Muscle layer of colon (tissue), 2 donors: Measurements from ENCODE around the gene GLUD1.
"Not testable (repeated sequence)": the region's sequence is repeated elsewhere in the genome, so short reads cannot be mapped to it uniquely, and the experiment has no call there.

Experiments used
- H3K27ac ChIP-seq: one replicate; pipeline ENCODE4 v1.7.0; 2013; ENCODE audit warnings: low read depth, mild to moderate bottlenecking, low read length, moderate library complexity
- H3K27me3 ChIP-seq, 2 donors: one replicate each; pipeline ENCODE4 v1.7.0; 2013; ENCODE audit warnings: low read length in 2 of 2, mild to moderate bottlenecking in 2 of 2; ENCODE audit not compliant: insufficient read depth in 2 of 2, control insufficient read depth in 1 of 2
- H3K36me3 ChIP-seq: one replicate; pipeline ENCODE4 v1.7.0; 2013; ENCODE audit warnings: mild to moderate bottlenecking, low read length; ENCODE audit not compliant: insufficient read depth
- H3K4me1 ChIP-seq: one replicate; pipeline ENCODE4 v1.7.0; 2013; ENCODE audit warnings: mild to moderate bottlenecking, low read length; ENCODE audit not compliant: insufficient read depth
- H3K4me3 ChIP-seq, 2 donors: one replicate each; pipeline ENCODE4 v1.7.0; 2013; ENCODE audit warnings: low read length in 2 of 2, low read depth in 1 of 2, mild to moderate bottlenecking in 1 of 2, moderate library complexity in 1 of 2
- H3K9ac ChIP-seq: one replicate; pipeline ENCODE4 v1.7.0; 2013; ENCODE audit warnings: low read length
- H3K9me3 ChIP-seq: one replicate; pipeline ENCODE4 v1.7.0; 2013; ENCODE audit warnings: mild to moderate bottlenecking, low read length
- donor health status: abdominal sarcoma.
- donor health status: Adenocarcinoma of cecum.

The GLUD1 gene

DNA sequence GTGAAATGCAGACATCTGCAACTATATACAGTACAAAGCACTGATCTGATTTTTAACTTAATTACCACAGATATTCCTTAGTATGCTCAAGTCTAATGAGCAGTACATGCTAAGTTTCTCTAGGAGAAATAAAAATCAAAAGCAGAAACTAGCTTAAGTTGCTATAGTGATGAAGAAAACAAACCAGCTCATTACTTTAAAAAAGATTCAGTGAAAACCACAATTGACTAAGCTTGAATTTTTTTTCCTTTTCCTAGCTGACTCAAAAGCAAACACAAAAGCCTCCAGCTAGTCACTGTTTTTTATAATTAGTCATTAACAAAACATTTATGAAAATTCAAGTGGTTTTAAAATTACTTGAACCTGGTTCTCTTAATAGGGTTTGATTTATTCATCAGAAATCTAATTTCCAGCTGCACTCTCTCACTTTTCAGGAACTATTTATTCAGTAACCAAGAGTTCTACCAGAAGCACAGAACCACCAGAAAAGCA, 10.3 kb downstream of the GLUD1 start:
- not testable (repeated sequence) for H3K9me3 ChIP-seq, H3K27ac ChIP-seq, H3K27me3 ChIP-seq, H3K9ac ChIP-seq, H3K4me3 ChIP-seq, H3K36me3 ChIP-seq
- H3K4me1 ChIP-seq = peaks cover 11% of the 10 kb centered on the region

DNA sequence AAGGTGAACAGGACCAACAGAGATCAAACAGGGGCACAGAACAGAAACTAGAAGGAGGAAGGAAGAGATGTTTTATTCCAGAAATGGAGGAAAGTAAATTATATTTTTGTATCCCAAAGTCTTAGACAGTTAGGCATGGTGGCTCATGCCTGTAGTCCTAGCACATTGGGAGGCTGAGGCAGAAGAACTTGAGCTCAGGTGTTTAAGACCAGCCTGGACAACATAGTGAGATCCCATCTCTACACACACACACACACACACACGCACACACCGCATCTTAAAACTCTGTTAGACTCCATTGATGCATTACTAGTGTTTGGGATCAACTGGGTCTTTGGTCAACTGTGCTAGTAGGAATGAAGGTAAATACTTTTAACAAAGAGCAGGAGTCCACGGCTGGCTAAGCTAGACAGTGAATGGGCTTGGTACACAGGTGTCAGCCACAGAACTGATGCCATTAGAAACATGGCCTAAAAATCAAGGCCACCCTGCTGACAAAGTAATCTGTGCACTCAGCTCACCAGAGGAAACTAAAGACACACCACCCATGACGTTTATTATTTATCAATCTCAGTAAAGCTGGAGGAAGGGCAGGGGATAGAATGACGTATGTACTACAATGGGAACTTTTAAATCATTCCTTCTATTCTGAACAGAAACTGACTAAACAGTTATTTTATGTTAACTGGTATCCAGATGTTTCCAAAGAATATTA, 10.9 kb downstream of the GLUD1 start:
- not testable (repeated sequence) for H3K4me3 ChIP-seq, H3K9me3 ChIP-seq, H3K36me3 ChIP-seq, H3K27me3 ChIP-seq, H3K9ac ChIP-seq
- Histone ChIP-seq H3K27ac (peak overlapping the region; percentile 34), H3K4me1 (peaks cover 11% of the 10 kb centered on the region)

DNA sequence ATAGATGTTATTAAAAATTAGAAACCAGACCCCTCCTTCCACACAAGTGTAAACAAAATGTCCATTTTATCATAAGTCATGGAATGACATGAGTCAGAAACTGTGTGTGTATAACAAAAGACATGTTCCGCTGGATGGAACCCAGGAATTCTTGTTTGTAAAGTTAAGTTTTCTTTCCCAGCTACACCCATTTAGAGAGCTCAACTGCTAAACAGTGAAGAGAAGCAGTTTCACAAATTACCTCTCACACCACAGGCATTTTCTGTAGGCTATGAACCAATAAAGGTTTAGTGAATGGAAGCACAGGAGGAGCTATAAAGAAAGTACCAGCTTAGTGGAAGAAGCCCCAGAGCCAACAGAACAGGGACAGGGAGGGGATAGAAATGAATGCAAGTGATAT, 12.4 kb downstream of the GLUD1 start:
- H3K27me3 ChIP-seq, H3K27ac ChIP-seq, H3K4me3 ChIP-seq, H3K36me3 ChIP-seq, H3K9me3 ChIP-seq, H3K9ac ChIP-seq: not testable (repeated sequence)
- peaks cover 11% of the 10 kb centered on the region for H3K4me1 ChIP-seq

DNA sequence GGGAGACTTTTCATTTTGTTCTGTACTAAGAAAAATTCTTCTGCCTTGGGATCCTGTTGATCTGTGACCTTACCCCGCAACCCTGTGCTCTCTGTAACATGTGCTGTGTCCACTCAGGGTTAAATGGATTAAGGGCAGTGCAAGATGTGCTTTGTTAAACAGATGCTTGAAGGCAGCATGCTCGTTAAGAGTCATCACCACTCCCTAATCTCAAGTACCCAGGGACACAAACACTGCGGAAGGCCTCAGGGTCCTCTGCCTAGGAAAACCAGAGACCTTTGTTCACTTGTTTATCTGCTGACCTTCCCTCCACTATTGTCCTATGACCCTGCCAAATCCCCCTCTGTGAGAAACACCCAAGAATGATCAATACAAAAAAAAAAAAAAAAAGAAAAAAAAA, 13.1 kb downstream of the GLUD1 start:
- H3K4me3 ChIP-seq, H3K9me3 ChIP-seq, H3K27ac ChIP-seq, H3K36me3 ChIP-seq, H3K9ac ChIP-seq, H3K27me3 ChIP-seq: not testable (repeated sequence)
- peaks cover 11% of the 10 kb centered on the region for H3K4me1 ChIP-seq

DNA sequence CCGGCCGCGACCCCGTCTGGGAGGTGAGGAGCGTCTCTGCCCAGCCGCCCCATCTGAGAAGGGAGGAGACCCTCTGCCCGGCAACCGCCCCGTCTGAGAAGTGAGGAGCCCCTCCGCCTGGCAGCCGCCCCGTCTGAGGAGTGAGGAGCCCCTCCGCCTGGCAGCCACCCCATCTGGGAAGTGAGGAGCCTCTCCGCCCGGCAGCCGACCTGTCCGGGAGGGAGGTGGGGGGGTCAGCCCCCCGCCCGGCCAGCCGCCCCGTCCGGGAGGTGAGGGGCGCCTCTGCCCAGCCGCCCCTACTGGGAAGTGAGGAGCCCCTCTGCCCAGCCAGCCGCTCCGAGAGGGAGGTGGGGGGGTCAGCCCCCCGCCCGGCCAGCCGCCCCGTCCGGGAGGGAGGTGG, 14.0 kb downstream of the GLUD1 start:
- peaks cover 11% of the 10 kb centered on the region for H3K4me1 ChIP-seq
- not testable (repeated sequence) for H3K27me3 ChIP-seq, H3K9ac ChIP-seq, H3K4me3 ChIP-seq, H3K27ac ChIP-seq, H3K36me3 ChIP-seq, H3K9me3 ChIP-seq

DNA sequence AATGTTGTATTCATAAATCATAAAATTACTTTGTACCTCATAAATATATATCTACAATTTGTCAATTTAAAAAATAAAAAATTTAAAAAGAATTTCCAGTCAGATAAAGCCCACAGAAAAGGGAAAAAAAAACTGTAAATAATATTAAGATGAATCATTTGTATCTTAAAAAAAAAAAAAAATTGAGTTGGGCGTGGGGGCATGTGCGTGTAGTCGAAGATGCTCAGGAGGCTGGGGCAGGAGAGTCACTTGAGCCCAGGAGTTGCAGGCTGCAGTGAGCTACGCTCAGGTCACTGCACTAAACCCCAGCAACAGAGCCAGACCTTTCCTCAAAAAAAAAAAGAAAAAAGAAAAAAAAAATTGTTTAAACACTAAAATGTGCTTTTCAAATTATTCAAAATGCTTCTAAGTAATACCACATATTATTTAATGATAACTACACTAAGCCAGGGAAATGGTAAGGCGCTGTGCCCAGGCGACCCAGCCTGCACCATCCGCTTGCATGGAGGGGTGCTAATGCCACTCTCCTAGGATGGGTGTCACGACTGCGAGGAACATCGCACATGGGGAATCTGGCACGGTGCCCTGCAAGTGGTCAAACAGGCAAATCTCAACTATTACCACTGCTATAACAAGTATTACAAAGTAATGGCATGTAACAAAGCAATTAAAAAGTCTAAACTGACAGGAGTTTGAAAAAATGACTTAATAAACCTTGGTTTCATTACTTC, 15.4 kb downstream of the GLUD1 start:
- H3K27ac ChIP-seq = no peak overlapping the region
- no peak overlapping the region for H3K9ac ChIP-seq
- H3K9me3 ChIP-seq = no peaks in the 10 kb centered on the region
- H3K27me3 ChIP-seq = no peaks in the 10 kb centered on the region
- no peak overlapping the region for H3K4me3 ChIP-seq
- H3K36me3 ChIP-seq = no peaks in the 10 kb centered on the region
- H3K4me1 ChIP-seq = peaks cover 5% of the 10 kb centered on the region

DNA sequence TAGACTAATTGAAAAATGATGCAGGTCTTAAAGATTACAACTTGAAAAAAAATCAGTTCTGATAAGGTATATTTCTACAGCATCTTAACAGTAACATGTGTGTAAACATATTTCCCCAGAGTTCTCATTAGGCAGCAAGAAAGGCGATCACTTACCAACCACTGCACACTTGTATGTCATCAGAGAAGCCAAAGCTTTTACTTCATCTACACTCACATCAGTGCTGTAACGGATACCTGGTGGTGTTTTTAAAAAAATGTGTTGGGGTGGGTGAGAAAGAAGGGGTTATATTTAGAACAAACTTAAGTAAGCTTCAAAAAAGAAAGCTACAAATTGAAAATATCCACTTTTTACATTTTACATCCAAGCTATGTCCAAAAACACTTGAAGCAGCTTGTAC, 18.2 kb downstream of the GLUD1 start:
- not testable (repeated sequence) for H3K4me3 ChIP-seq, H3K9ac ChIP-seq, H3K27me3 ChIP-seq, H3K9me3 ChIP-seq, H3K27ac ChIP-seq, H3K4me1 ChIP-seq, H3K36me3 ChIP-seq

DNA sequence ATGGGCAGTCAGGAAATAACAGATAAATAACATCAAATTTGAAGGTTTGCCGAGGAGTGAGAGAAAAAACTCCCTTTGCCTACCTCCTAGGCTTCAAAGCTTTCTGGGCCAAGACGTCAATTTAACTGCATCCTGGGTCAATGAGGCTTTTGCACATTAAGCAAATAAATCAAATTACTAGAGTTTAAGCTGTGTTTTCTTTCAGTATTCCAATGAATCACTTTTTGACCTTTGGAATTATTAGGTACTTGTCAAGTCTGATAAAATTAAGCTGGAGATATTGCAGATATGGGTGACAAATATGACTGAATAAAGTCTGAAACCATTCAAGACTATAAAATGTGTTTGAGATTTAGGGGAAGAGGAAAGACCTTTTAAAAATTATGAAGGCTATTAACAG, 22.2 kb downstream of the GLUD1 start:
- no peaks in the 10 kb centered on the region for H3K4me1 ChIP-seq
- no peaks in the 10 kb centered on the region for H3K9me3 ChIP-seq
- H3K9ac ChIP-seq = no peak overlapping the region
- H3K27me3 ChIP-seq = no peaks in the 10 kb centered on the region
- H3K36me3 ChIP-seq = peaks cover 14% of the 10 kb centered on the region
- no peak overlapping the region for H3K4me3 ChIP-seq
- no peak overlapping the region for H3K27ac ChIP-seq

DNA sequence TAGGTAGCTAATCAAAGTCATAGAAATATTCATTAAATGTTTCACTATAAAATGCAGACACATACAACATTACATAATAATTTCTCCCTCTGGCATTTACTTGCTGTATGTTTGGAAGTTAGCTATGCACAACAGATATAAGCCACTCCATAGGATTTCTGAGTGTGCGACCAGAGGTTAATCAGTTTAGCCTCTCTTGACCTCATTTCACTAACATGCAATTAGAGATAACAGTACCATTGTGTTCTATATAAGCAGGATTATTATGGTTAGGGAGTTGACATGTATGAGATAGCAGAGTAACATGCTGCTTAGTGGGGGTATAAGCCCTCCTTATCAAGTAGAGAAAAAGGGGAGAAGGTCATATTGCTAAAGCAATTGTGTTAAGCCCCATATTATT, 26.4 kb downstream of the GLUD1 start:
- no peaks in the 10 kb centered on the region for H3K27me3 ChIP-seq
- no peak overlapping the region for H3K4me3 ChIP-seq
- no peak overlapping the region for H3K27ac ChIP-seq

DNA sequence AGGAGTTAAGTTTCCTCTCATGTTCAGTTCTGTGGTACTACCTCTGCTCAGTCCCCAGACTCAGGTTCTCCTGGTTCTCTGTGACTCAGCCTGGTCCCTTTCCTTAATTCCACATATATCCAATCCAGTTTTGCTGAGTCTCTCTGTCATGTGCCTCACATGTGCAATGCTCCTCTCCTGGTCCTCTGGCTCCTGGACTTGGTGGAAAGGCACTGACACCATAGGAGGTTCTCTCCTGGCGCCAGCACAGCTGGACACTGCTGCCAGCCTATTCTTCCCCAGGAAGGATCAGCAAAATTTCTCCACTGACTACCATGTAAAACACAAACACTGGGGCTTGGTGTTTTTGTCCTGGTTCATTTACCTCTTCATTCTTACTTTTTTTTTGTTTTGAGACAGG, 27.8 kb downstream of the GLUD1 start:
- Histone ChIP-seq H3K9me3 (no peaks in the 10 kb centered on the region), H3K27me3 (no peaks in the 10 kb centered on the region), H3K9ac (no peak overlapping the region), H3K4me3 (no peak overlapping the region), H3K27ac (no peak overlapping the region), H3K4me1 (no peaks in the 10 kb centered on the region), H3K36me3 (peaks cover 41% of the 10 kb centered on the region)

More for the DNA sequence above, 26.4 kb downstream of the GLUD1 start:
- Histone ChIP-seq H3K9ac (no peak overlapping the region), H3K9me3 (no peaks in the 10 kb centered on the region), H3K36me3 (peaks cover 41% of the 10 kb centered on the region), H3K4me1 (no peaks in the 10 kb centered on the region)

DNA sequence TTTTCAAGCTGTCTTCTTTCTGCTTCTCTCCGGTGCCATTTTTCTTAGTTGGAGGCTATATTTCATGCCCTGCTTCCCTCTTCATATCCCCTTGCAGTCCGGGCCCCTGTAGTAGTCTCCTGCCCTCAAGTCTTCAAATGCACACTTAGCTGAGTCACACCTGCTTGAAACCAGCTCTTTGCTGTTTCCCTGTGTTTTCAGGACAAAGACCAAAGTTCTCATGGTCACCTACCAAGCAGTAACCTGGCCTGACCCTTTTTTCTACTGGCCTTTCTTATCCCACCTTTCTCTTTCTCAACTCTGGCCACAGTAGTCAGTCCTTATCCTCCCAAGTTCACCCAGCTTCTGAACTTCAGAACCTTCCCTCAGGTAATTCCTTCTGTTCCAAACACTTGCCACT, 28.5 kb downstream of the GLUD1 start:
- H3K27me3 ChIP-seq = no peaks in the 10 kb centered on the region
- H3K9me3 ChIP-seq = no peaks in the 10 kb centered on the region
- H3K36me3 ChIP-seq = peaks cover 41% of the 10 kb centered on the region
- no peak overlapping the region for H3K27ac ChIP-seq
- no peak overlapping the region for H3K4me3 ChIP-seq
- no peak overlapping the region for H3K9ac ChIP-seq
- no peaks in the 10 kb centered on the region for H3K4me1 ChIP-seq

DNA sequence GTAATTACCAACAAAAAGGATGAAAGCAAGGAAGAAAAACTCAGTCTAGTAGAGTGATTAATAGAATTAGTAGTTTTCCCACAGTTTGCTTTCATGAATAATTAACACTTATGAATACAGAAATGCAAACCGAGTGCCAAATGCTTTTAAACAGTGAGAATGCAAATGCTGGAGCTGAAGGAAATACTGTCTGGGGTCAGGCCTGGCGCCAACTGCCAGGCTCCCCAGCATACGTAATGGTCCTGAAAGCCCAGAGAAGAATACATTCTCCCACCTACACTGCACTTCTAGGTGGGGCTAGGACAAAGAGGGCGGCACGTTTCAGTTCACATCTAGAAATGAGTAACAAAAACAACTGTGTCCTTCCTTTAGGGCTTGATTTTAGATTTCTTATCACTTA, 30.0 kb downstream of the GLUD1 start:
- Histone ChIP-seq H3K9ac (no peak overlapping the region), H3K36me3 (peaks cover 56% of the 10 kb centered on the region)

More for the DNA sequence above, 30.0 kb downstream of the GLUD1 start:
- Histone ChIP-seq H3K9me3 (no peaks in the 10 kb centered on the region), H3K27ac (no peak overlapping the region), H3K4me3 (no peak overlapping the region), H3K4me1 (no peaks in the 10 kb centered on the region), H3K27me3 (no peaks in the 10 kb centered on the region)
